ENCODE measurements around the gene SPZ1.
"Not testable (repeated sequence)": the region's sequence is repeated elsewhere in the genome, so short reads cannot be mapped to it uniquely, and the experiment has no call there.

Gene SPZ1

GRCh38 chr5:80339116-80339515, 19.3 kb downstream of the SPZ1 start:
- DNase-seq (ENCODE audit: low spot score), result no peak

GRCh38 chr5:80341016-80341775, 21.4 kb downstream of the SPZ1 start:
- no peak for DNase-seq (ENCODE audit: low spot score)

GRCh38 chr5:80343067-80343466, 23.3 kb downstream of the SPZ1 start:
- DNase-seq (ENCODE audit: low spot score), result no peak

DNA sequence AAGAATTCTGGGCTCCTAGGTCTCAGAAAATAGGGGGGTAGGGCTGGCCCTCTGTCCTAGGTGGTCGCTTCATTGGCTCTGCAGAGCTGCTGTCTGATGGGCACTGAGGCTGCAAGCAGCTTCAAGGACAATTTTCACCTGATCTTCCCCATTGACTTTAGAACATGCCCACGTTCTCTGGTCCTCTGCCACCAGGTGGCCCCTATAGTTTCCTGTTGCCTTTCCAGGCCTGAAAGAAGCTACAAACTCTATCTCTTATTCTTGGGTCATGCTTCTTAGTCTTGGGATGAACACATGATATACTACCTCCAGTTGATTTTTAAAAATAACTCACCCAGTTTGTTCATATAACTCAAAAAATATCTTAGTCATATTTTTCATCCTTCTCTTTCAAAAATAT, 26.3 kb downstream of the SPZ1 start:
- DNase-seq (ENCODE audit: low spot score), result no peak

GRCh38 chr5:80348171-80348570, 28.4 kb downstream of the SPZ1 start:
- no peak for DNase-seq (ENCODE audit: low spot score)

GRCh38 chr5:80351019-80351418, 31.2 kb downstream of the SPZ1 start:
- not testable (repeated sequence) for DNase-seq (ENCODE audit: low spot score)

DNA sequence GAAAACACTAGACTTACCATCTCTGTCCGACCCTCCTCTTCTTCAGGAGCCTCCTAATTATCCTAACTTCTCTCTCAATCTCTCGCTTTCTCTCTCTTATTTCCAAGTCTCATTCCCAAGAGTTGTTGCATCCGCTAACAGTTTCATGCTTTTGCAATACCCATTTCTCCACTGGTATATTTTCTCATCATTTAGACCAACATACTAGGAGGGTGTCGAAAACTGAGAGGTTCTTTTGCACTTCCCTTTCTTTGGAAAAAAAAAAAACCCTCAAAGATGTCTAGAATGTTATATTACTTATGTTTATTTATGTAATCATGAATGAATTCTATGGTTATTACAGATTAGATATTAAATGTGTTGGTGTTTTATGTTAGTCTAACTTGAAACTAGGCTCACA, 35.9 kb downstream of the SPZ1 start:
- DNase-seq (ENCODE audit: low spot score), result no peak

- DNase-seq (ENCODE audit: low spot score), result no peak
These were observed 37.9 kb downstream of the SPZ1 start for GRCh38 chr5:80357671-80358070.

DNA sequence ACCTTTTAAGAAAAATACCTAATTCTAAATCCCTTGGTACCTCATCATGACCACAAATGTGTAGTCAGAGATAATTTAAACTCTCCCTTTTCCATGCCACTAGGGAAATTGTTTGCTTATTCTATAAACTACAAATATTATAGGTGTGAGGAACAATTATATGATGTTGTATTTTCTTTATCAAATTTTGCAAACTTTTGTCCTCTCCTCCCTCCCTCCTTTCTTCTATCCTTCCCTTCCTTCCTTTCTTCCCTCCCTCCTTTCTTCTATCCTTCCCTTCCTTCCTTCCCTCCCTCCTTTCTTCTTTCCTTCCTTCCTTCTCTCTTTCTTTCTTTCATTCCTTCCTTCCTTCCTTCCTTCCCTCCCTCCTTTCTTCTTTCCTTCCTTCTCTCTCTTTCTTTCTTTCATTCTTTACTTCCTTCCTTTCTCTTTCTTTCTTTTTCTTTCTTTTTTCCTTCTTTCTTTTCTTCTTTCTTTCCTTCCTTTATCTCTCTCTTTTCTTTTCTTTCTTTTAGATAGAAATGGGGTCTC, 41.2 kb downstream of the SPZ1 start:
- DNase-seq (ENCODE audit: low spot score), result no peak

DNA sequence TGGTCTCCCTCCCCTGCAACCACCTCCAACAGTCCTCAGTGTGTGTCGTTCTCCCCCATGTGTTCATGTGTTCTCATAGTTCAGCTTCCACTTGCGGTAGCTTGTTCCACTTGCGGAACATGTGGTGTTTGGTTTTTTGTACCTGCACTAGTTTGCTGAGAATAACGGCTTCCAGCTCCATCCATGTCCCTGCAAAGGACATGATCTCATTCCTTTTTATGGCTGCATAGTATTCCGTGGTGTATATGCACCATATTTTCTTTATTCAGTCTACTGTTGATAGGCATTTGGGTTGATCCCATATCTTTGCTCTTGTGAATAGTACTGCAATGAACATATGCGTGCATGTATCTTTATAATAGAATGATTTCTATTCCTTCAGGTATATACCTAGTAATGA, 45.1 kb downstream of the SPZ1 start:
- no peak for DNase-seq (ENCODE audit: low spot score)

DNA sequence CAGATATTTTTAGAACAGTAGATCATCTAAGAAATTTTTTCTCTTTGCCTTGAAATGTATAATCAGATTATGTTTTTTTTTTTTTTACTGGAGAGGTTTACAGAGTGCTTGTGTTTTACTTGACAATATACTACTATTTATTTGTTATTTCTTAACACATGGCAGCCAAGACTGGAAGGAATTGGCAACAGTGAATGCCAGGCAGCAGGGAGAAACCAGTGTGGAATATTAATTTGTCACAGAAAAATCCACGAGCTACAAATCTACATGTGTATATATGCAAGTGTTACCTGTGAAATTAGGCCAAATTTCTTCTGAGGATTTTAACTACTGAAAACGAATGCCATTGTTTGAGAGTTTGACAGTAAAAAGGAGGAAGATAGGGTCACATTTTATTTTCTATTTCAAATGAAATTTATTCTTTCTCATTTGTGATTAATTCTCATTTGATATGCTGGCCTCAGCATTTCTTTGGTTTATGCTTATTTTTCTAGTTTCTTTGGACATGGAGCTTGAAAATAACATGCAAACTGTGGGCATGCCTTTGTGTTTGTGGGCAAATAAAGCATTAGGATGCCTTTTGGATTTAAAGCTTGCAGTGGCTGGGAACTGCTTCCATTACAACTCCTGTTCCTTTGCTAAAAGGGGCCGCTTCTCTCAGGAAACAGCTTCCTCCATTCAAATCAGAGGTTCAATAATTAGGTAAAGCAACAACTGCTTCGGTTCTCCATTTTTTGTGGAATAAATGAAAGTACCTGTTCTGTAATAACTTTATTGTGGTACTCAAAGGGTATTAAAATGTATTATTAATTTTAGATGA, 49.1 kb downstream of the SPZ1 start:
- DNase-seq (ENCODE audit: low spot score), result no peak

GRCh38 chr5:80369521-80369920, 49.7 kb downstream of the SPZ1 start:
- no peak for DNase-seq (ENCODE audit: low spot score)

DNA sequence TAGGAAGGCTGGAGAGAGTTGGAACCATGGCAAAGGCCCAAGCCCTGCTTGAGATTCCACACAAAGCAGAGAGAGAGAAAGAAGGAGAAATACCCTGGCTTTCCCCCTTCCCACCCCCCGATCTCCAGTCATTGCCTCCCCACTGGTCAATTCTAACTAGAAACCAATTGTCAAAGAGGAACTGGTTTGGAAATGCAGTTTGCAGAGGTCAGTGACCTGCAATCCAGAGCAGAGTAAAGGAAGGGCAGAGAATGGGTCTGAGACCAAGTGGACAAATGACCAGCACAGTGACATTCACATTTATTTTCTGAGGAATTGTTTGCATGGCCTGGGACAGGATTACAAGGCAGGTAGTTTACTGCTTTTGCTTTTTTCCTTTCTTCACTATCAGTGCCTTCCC, 50.6 kb downstream of the SPZ1 start:
- no peak for DNase-seq (ENCODE audit: low spot score)
